ENCODE results near the gene MACO1. TPM values are rescaled to one million over a fixed set of nuclear protein-coding genes. Genes with fewer than 3 reads are reported as not detected.

Gene MACO1
- total RNA-seq (2022; extraction: Qiagen RNA extraction; ENCODE audit: low read depth), result 8.2 to 11.7 TPM (median 9.6 TPM) in 5 replicates

GRCh38 chr1:25430073-25430966 lies at the start of gene MACO1:
MACO1 (plus strand) TSS chr1:25430897; CDS start chr1:25431099, 202 bp downstream.

GRCh38 chr1:25420715-25421114 lies 10.0 kb upstream of the MACO1 start, which contains the start of gene RHCE:
RHCE (minus strand) TSS chr1:25420825; CDS start chr1:25420786, 39 bp downstream.

GRCh38 chr1:25543425-25544242 lies 112.9 kb downstream of the MACO1 start, which contains the start of gene LDLRAP1:
LDLRAP1 (plus strand) TSS chr1:25543606; CDS start chr1:25543699, 93 bp downstream.

Other genes starting within 250 kb of the MACO1 start
- 33.8 to 50.1 TPM (median 37.9 TPM) in 5 replicates for gene SYF2, start 198.4 kb upstream of the MACO1 start, total RNA-seq (2022; extraction: Qiagen RNA extraction; ENCODE audit: low read depth)
- 11.3 to 25.3 TPM (median 20.8 TPM) in 5 replicates for gene RSRP1, start 183.4 kb upstream of the MACO1 start, total RNA-seq (2022; extraction: Qiagen RNA extraction; ENCODE audit: low read depth)
- not detected in 5 replicates for gene RHD, start 158.4 kb upstream of the MACO1 start, total RNA-seq (2022; extraction: Qiagen RNA extraction; ENCODE audit: low read depth)
- 55.6 to 87.6 TPM (median 77.2 TPM) in 5 replicates for gene TMEM50A, start 92.6 kb upstream of the MACO1 start, total RNA-seq (2022; extraction: Qiagen RNA extraction; ENCODE audit: low read depth)
- not detected in 5 replicates for gene RHCE, start 10.1 kb upstream of the MACO1 start, total RNA-seq (2022; extraction: Qiagen RNA extraction; ENCODE audit: low read depth)
- gene LDLRAP1, start 112.7 kb downstream of the MACO1 start, total RNA-seq (2022; extraction: Qiagen RNA extraction; ENCODE audit: low read depth), result 7.1 to 10.5 TPM (median 9.4 TPM) in 5 replicates
- gene MAN1C1, start 185.9 kb downstream of the MACO1 start, total RNA-seq (2022; extraction: Qiagen RNA extraction; ENCODE audit: low read depth), result 0.08 to 0.22 TPM (median 0.14 TPM) in 5 replicates